OCI-LY1 (cell line): ENCODE results near the gene CHCHD3.

Source experiments
- H2AFZ ChIP-seq: fragments of 200-600 bp; sonication (generic), shearing (Covaris generic); 2 replicates; pipeline ENCODE4 v1.6.0; 2014; ENCODE audit warnings: antibody characterized with exemption, mild to moderate bottlenecking, low read length
- H3F3A ChIP-seq: fragments of 200-600 bp; sonication (generic), shearing (Covaris generic); 2 replicates; pipeline ENCODE4 v1.6.0; 2014; ENCODE audit warnings: mild to moderate bottlenecking, antibody characterized with exemption, low read length, moderate library complexity; ENCODE audit not compliant: insufficient read depth
- H3K27ac ChIP-seq: fragments of 200-600 bp; sonication (generic); 2 replicates; pipeline ENCODE4 v1.5.1; 2014; ENCODE audit warnings: low read length, mixed run types, mild to moderate bottlenecking, low read depth; ENCODE audit not compliant: poor library complexity, severe bottlenecking
- H3K27me3 ChIP-seq: fragments of 200-600 bp; sonication (generic); 2 replicates; pipeline ENCODE4 v1.6.0; 2014; ENCODE audit warnings: antibody characterized with exemption, mild to moderate bottlenecking, low read length, moderate library complexity; ENCODE audit not compliant: insufficient read depth
- H3K36me3 ChIP-seq: fragments of 200-600 bp; sonication (generic); 2 replicates; pipeline ENCODE4 v1.6.1; 2014; ENCODE audit warnings: mild to moderate bottlenecking, antibody characterized with exemption, low read length, moderate library complexity, mixed read lengths; ENCODE audit not compliant: insufficient read depth
- H3K4me1 ChIP-seq: fragments of 200-600 bp; sonication (generic); 2 replicates; pipeline ENCODE4 v1.5.1; 2014; ENCODE audit warnings: mild to moderate bottlenecking, low read length, moderate library complexity; ENCODE audit not compliant: insufficient read depth, severe bottlenecking
- H3K4me2 ChIP-seq: fragments of 200-600 bp; sonication (generic), shearing (Covaris generic); 2 replicates; pipeline ENCODE4 v1.6.1; 2014; ENCODE audit warnings: low read length
- H3K4me3 ChIP-seq: fragments of 200-600 bp; sonication (generic); 2 replicates; pipeline ENCODE4 v1.5.1; 2014; ENCODE audit warnings: low read length, low read depth, mild to moderate bottlenecking, mixed read lengths; ENCODE audit not compliant: poor library complexity, severe bottlenecking
- H3K79me2 ChIP-seq: fragments of 200-600 bp; shearing (Covaris generic); 2 replicates; pipeline ENCODE4 v1.6.1; 2016; ENCODE audit warnings: mixed run types, low read length, mixed read lengths; ENCODE audit not compliant: insufficient read depth
- H3K9ac ChIP-seq: fragments of 200-600 bp; sonication (generic), shearing (Covaris generic); 2 replicates; pipeline ENCODE4 v1.6.1; 2014; ENCODE audit warnings: mild to moderate bottlenecking, low read length, mixed read lengths
- H3K9me2 ChIP-seq: fragments of 200-600 bp; sonication (generic), shearing (Covaris generic); 2 replicates; pipeline ENCODE4 v1.6.1; 2014; ENCODE audit warnings: low read depth, mild to moderate bottlenecking, low read length, mixed read lengths
- H3K9me3 ChIP-seq: fragments of 200-600 bp; shearing (Covaris generic); 2 replicates; pipeline ENCODE4 v1.6.1; 2014; ENCODE audit warnings: low read length, mixed read lengths
- H4K20me1 ChIP-seq: fragments of 200-600 bp; sonication (generic), shearing (Covaris generic); 2 replicates; pipeline ENCODE4 v1.6.0; 2016; ENCODE audit warnings: mild to moderate bottlenecking, low read length; ENCODE audit not compliant: insufficient read depth
- EZH2 ChIP-seq: fragments of 200-600 bp; sonication (generic), shearing (Covaris generic); IDR thresholded peaks from 2 replicates; pipeline ENCODE4 v1.8.0; 2017; ENCODE audit warnings: borderline replicate concordance, mixed run types, mild to moderate bottlenecking, antibody characterized with exemption, low read length, moderate library complexity, mixed read lengths
- TF ChIP-seq, protein P1 (sequence below): fragments of 200-600 bp; sonication (generic), shearing (Covaris generic); IDR thresholded peaks from 2 replicates; pipeline ENCODE4 v1.5.1; 2017; ENCODE audit warnings: mild to moderate bottlenecking, antibody characterized with exemption, low read length, moderate library complexity, mixed read lengths

The CHCHD3 gene

DNA sequence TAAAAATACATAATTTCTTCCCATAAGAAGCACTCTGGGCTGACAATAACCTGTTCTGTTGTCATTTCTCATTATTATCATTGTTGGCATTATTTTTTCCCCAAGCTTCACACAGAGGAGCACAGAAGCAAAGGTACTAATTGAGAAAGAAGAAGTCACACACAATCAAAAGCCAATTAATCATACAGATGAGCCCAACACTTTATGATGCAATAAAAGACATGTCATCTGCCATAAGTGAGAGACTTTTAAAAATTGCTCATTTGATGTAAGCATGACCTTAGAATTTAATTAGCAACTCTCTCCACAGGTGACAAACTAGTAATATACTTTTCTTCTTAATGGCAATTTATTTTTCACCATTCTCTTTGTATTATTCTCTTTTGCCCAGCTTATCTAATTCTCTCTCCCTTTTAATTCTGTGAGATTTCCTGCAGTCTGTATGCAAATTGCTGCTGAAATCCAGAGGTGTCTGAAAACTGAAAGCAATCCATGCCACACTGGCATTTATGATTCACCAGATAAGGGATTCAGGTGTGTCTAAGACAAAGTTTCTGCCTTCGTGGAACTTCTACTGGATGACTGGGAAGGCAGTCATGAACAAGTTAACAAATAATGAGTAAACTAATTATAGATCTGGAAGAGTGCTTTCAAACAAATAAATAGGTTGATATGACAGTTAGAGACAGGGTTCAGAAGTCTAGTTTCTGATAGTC is 203.5 kb downstream of the CHCHD3 start:
- Histone ChIP-seq H3K4me2 (no peak overlapping the region), H4K20me1 (no peaks in the 10 kb centered on the region), H3K4me3 (no peak overlapping the region), H2AFZ (no peak overlapping the region), H3K9ac (no peak overlapping the region), H3K36me3 (peaks cover 2% of the 10 kb centered on the region; the same call in 1 of the 2 replicates), H3K9me2 (no peaks in the 10 kb centered on the region), H3F3A (no peaks in the 10 kb centered on the region), H3K9me3 (no peaks in the 10 kb centered on the region), H3K27ac (no peak overlapping the region), H3K79me2 (no peaks in the 10 kb centered on the region), H3K27me3 (no peaks in the 10 kb centered on the region), H3K4me1 (no peaks in the 10 kb centered on the region)
- TF ChIP-seq, protein P1, sequence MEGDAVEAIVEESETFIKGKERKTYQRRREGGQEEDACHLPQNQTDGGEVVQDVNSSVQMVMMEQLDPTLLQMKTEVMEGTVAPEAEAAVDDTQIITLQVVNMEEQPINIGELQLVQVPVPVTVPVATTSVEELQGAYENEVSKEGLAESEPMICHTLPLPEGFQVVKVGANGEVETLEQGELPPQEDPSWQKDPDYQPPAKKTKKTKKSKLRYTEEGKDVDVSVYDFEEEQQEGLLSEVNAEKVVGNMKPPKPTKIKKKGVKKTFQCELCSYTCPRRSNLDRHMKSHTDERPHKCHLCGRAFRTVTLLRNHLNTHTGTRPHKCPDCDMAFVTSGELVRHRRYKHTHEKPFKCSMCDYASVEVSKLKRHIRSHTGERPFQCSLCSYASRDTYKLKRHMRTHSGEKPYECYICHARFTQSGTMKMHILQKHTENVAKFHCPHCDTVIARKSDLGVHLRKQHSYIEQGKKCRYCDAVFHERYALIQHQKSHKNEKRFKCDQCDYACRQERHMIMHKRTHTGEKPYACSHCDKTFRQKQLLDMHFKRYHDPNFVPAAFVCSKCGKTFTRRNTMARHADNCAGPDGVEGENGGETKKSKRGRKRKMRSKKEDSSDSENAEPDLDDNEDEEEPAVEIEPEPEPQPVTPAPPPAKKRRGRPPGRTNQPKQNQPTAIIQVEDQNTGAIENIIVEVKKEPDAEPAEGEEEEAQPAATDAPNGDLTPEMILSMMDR = no peak
- no peak for TF ChIP-seq EZH2

GRCh38 chr7:132877573-132877972 is 204.3 kb downstream of the CHCHD3 start:
- H3K4me1 ChIP-seq = no peaks in the 10 kb centered on the region
- no peaks in the 10 kb centered on the region for H3K9me2 ChIP-seq
- no peak overlapping the region for H3K4me2 ChIP-seq
- H3K9me3 ChIP-seq = no peaks in the 10 kb centered on the region
- H3K27ac ChIP-seq = no peak overlapping the region
- H3K4me3 ChIP-seq = no peak overlapping the region
- no peak overlapping the region for H3K9ac ChIP-seq
- no peak overlapping the region for H2AFZ ChIP-seq
- H3K36me3 ChIP-seq = no peaks in the 10 kb centered on the region
- no peaks in the 10 kb centered on the region for H3K79me2 ChIP-seq
- TF ChIP-seq, protein P1 = no peak
- no peak for TF ChIP-seq EZH2
- no peaks in the 10 kb centered on the region for H3F3A ChIP-seq
- no peaks in the 10 kb centered on the region for H3K27me3 ChIP-seq
- H4K20me1 ChIP-seq = no peaks in the 10 kb centered on the region

DNA sequence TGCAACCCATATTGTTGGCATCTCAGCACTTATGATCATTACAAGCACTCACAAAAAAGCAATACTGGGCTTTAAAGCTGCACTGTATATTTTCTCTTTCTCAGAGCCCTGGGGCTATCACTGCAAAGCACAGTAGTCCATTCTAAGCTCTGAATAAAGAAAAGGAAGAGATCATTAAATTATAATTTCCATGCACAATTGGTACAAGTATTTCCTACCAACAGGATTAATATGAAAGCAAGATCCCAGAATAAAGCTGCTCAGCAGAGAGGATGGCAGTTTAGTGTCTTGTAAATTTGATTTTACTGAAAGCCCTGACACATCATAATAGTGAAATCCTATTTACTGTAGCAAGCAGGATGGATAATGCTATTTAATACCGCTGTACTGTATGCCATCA is 205.3 kb downstream of the CHCHD3 start:
- Histone ChIP-seq H3K4me3 (no peak overlapping the region), H3K79me2 (no peaks in the 10 kb centered on the region), H3K4me2 (no peak overlapping the region), H3K9me2 (no peaks in the 10 kb centered on the region), H3K9me3 (no peaks in the 10 kb centered on the region), H3K4me1 (no peaks in the 10 kb centered on the region), H3K27me3 (no peaks in the 10 kb centered on the region), H3K27ac (no peak overlapping the region), H3K36me3 (no peaks in the 10 kb centered on the region), H4K20me1 (no peaks in the 10 kb centered on the region), H3K9ac (no peak overlapping the region), H2AFZ (no peak overlapping the region), H3F3A (no peaks in the 10 kb centered on the region)
- TF ChIP-seq, protein P1 = no peak
- no peak for TF ChIP-seq EZH2
